Endothelial cell of umbilical vein (primary cell): ENCODE data around the gene CDC20B. TPM values are rescaled to one million over a fixed set of nuclear protein-coding genes. Genes with fewer than 3 reads are reported as not detected.

Experiments
- BruUV-seq: library from RNA; stranded (reverse); fragments of 400-500 nt; replicated peaks from 2 replicates; lab custom pipeline; 2021; lab: Mats Ljungman, UMichigan
- CTCF ChIA-PET: fragments of 300-600, 350-600 bp; sonication (Branson Sonifier 250); formaldehyde crosslinking; loops from one replicate; lab custom pipeline; 2021; ENCODE audit warnings: antibody characterized with exemption, inconsistent platforms; lab: Charles Lee
- POLR2A ChIA-PET: fragments of 300-600, 350-600 bp; sonication (Branson Sonifier 250); formaldehyde crosslinking; loops from one replicate; lab custom pipeline; 2021; ENCODE audit warnings: antibody characterized with exemption, inconsistent platforms; lab: Charles Lee
- DNase-seq: peaks from one replicate; pipeline ENCODE4 v3.0.0-alpha.2; 2011; ENCODE audit warnings: low read depth, low spot score
- FAIRE-seq: peaks from 2 replicates; lab custom pipeline; 2011; peaks lifted over from hg19 to GRCh38; lab: Jason Lieb, UNC
- H2AFZ ChIP-seq: 2 replicates; pipeline ENCODE4 v1.6.0; 2012; ENCODE audit warnings: low read depth, low read length, control low read depth, inconsistent platforms
- H3K27ac ChIP-seq: 2 replicates; pipeline ENCODE4 v1.5.1; 2011; ENCODE audit warnings: low read depth, mild to moderate bottlenecking, control low read depth, low read length, moderate library complexity; ENCODE audit not compliant: insufficient read depth
- H3K27me3 ChIP-seq, 2 experiments: 2 replicates each; pipeline versions ENCODE4 v1.6.0 to v1.6.1; 2011; ENCODE audit warnings: low read length in 2 of 2, mixed read lengths in 1 of 2; ENCODE audit not compliant: control insufficient read depth in 2 of 2, insufficient read depth in 2 of 2
- H3K36me3 ChIP-seq, 2 experiments: 2 replicates in 1 of 2; 3 replicates in 1 of 2; pipeline ENCODE4 v1.5.1; 2011; ENCODE audit warnings: low read length in 2 of 2, mild to moderate bottlenecking in 1 of 2, moderate library complexity in 1 of 2; ENCODE audit not compliant: control insufficient read depth in 2 of 2, insufficient read depth in 2 of 2; ENCODE audit errors: extremely low read depth in 1 of 2
- H3K4me1 ChIP-seq: 3 replicates; pipeline ENCODE4 v1.5.1; 2011; ENCODE audit warnings: mild to moderate bottlenecking, low read length; ENCODE audit not compliant: control insufficient read depth, insufficient read depth; ENCODE audit errors: extremely low read depth
- H3K4me2 ChIP-seq: 2 replicates; pipeline ENCODE4 v1.6.1; 2011; ENCODE audit warnings: low read length, control low read depth, mixed read lengths; ENCODE audit not compliant: insufficient read depth
- H3K4me3 ChIP-seq, 3 experiments: fragments of 200-600 bp in 1 of 3; sonication (generic), shearing (Covaris generic) in 1 of 3; replicated peaks in 1 of 3; 2 replicates each; pipeline ENCODE4 v1.5.1; 2011 to 2016; ENCODE audit warnings: control low read depth in 3 of 3, low read length in 3 of 3, mild to moderate bottlenecking in 2 of 3, inconsistent platforms in 1 of 3, low read depth in 1 of 3, moderate library complexity in 1 of 3; ENCODE audit not compliant: insufficient read depth in 1 of 3
- H3K79me2 ChIP-seq: 2 replicates; pipeline ENCODE4 v1.6.0; 2012; ENCODE audit warnings: low read length, inconsistent platforms; ENCODE audit not compliant: control insufficient read depth, insufficient read depth
- H3K9ac ChIP-seq: replicated peaks from 2 replicates; pipeline ENCODE3; 2011; ENCODE audit warnings: low read length, control low read depth; ENCODE audit not compliant: insufficient read depth; ENCODE audit errors: extremely low read depth
- H3K9me1 ChIP-seq: replicated peaks from 3 replicates; pipeline ENCODE4 v1.6.0; 2011; ENCODE audit warnings: mild to moderate bottlenecking, low read length; ENCODE audit not compliant: control insufficient read depth, insufficient read depth; ENCODE audit errors: extremely low read depth
- H3K9me3 ChIP-seq: replicated peaks from 2 replicates; pipeline ENCODE4 v1.5.1; 2012; ENCODE audit warnings: low read length, inconsistent platforms; ENCODE audit not compliant: control insufficient read depth, insufficient read depth
- H4K20me1 ChIP-seq: replicated peaks from 2 replicates; pipeline ENCODE3; 2011; ENCODE audit warnings: mild to moderate bottlenecking, low read length; ENCODE audit not compliant: control insufficient read depth, insufficient read depth; ENCODE audit errors: extremely low read depth
- CTCF ChIP-seq, 2 donors: IDR thresholded peaks; 1 replicate in 1 of 2; 2 replicates in 1 of 2; pipeline ENCODE4 v1.5.1; 2011; ENCODE audit warnings: low read length in 2 of 2, mild to moderate bottlenecking in 2 of 2, moderate library complexity in 2 of 2, control low read depth in 1 of 2, inconsistent platforms in 1 of 2, low read depth in 1 of 2; ENCODE audit not compliant: insufficient read depth in 1 of 2; ENCODE audit errors: extremely low read depth in 1 of 2
- EZH2 ChIP-seq: IDR thresholded peaks from 2 replicates; pipeline ENCODE4 v1.6.1; 2012; ENCODE audit warnings: borderline replicate concordance, low read depth, mild to moderate bottlenecking, moderate library complexity, low read length, inconsistent platforms; ENCODE audit not compliant: severe bottlenecking
- GATA2 ChIP-seq: IDR thresholded peaks from 2 replicates; pipeline ENCODE4 v1.7.0; 2011; ENCODE audit warnings: low read depth, mild to moderate bottlenecking, moderate library complexity, mixed read lengths, low read length; ENCODE audit not compliant: insufficient read length, insufficient read depth
- JUN ChIP-seq: IDR thresholded peaks from 2 replicates; pipeline ENCODE4 v1.6.1; 2011; ENCODE audit warnings: borderline replicate concordance, low read depth; ENCODE audit not compliant: insufficient read length, insufficient read depth
- MYC ChIP-seq: IDR thresholded peaks from one replicate; pipeline ENCODE4 v1.6.1; 2011; ENCODE audit warnings: mild to moderate bottlenecking, low read depth, low read length
- POLR2A ChIP-seq: IDR thresholded peaks from 2 replicates; pipeline ENCODE4 v1.6.1; 2012; ENCODE audit warnings: low read depth, mild to moderate bottlenecking, control low read depth, low read length
- dilution Hi-C: fragments of 300-500 bp; cut with MboI; formaldehyde crosslinking; loops from one replicate; pipeline ENCODE4 v1.15.0; 2019; ENCODE audit warnings: low sequenced_read_pairs; ENCODE audit not compliant: extremely low pct_ligation_motif_present
- intact Hi-C: fragments of 100-400 bp; cut with micrococcal nuclease; formaldehyde crosslinking; loops from one replicate; pipeline ENCODE4 v1.10.0; 2022
- polyA plus RNA-seq, 4 experiments: library from polyadenylated mRNA; depleted of rRNA in 3 of 4; stranded (reverse) in 3 of 4; unstranded in 1 of 4; fragments of >200 nt; gene quantifications; 2 replicates each; pipeline versions ENCODE4 v1.2.1 to v1.2.3, GENCODE V29; 2011 to 2012; ENCODE audit warnings: missing spikeins in 1 of 4
- total RNA-seq: library from RNA; stranded (reverse); gene quantifications from 2 replicates; pipeline ENCODE4 v1.2.3, GENCODE V29; 2021

The CDC20B gene
- total and polyA plus RNA-seq, 2 donors (not counting 3 experiments of a cell fraction or from before 2014, with no cell fraction given), result 0.22 TPM

- Histone ChIP-seq H3K9me1 (no peaks in the 10 kb centered on the region), H3K79me2 (no peaks in the 10 kb centered on the region), H3K4me3 (no peak overlapping the region), H3K36me3 (no peaks in the 10 kb centered on the region), H3K27me3 (peaks cover 55 to 71% of the 10 kb centered on the region in 2 experiments), H3K9me3 (no peaks in the 10 kb centered on the region), H2AFZ (no peak overlapping the region), H3K9ac (no peak overlapping the region), H3K4me1 (peaks cover 21% of the 10 kb centered on the region), H3K4me2 (peak overlapping the region; percentile 43), H4K20me1 (no peaks in the 10 kb centered on the region), H3K27ac (no peak overlapping the region)
- ChIA-PET CTCF (interaction anchor here (0.6 to 2.2 kb wide), 5 partner anchors 10 to 149 kb away, joined by 3 to 14 read pairs (median 4); partner anchors contain the start of gene CCNO), POLR2A (no interaction called here)
- intact Hi-C loops (no loop called here), dilution Hi-C loops (no loop called here)
- DNase-seq, result no peak
- BruUV-seq, result no TSS peak
- FAIRE-seq, result no peak
- TF ChIP-seq GATA2 (no peak), MYC (no peak), CTCF (IDR thresholded peaks at IDR 0.05; ENCODE audit: extremely low read depth in 1 of 2, insufficient read depth in 1 of 2, low read depth in 1 of 2, low read length in 2 of 2) (no peak), POLR2A (no peak), JUN (no peak), EZH2 (peak; percentile 3)
Observed at GRCh38 chr5:55175781-55176175, 2.8 kb upstream of the CDC20B start.
